ENCODE results near the gene SNTG2. TPM values are rescaled to one million over a fixed set of nuclear protein-coding genes. Genes with fewer than 3 reads are reported as not detected.

Gene SNTG2
- total RNA-seq, 4 donors from 2014 or later = 0.99 to 3.9 (median 2.3) TPM

DNA sequence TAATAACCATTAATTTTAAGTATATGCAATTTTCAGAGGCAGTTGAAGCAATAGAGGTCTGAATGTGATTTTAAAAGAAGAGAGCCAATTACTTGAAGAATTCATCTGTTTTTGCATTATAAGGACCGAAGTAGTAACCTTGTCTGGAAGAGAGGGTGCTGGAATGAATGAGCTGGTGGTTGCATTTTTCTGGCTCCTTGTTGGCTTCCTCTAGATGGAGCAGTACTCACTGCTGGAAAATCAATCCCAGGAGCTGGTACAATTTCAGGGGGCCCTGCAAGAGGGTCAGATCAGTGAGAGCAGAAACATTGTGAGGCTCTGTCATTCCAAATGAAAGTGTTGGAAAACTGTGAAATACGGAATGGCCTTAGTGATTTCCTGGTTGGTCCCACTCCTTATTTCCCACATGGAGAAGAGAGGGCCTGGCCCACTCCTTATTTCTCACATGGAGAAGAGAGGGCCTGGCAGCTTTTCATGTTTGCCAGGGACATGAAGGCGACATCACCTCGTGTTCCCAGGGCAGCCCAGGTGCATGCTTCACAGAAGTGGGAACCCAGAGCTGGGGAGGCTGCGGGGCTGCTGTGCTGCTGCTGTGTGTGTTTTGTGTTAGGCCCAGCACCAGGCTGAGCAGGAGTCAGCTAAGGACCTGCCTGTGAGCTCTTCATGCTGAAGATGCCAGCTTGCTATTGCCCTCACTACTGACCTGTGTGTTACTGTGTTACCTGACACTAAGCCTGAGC, 197.4 kb downstream of the SNTG2 start:
- DNase-seq (ENCODE audit: low spot score in 2 of 2) = no peak
- 58% methylated on average over 5 of the region's 5 CpGs for WGBS
- no peaks in the 10 kb centered on the region for H3K4me1 ChIP-seq
- no peak for TF ChIP-seq POLR2A (IDR thresholded peaks at IDR 0.05)
- no peak for TF ChIP-seq CTCF (IDR thresholded peaks at IDR 0.05)
- TF ChIP-seq EP300 (IDR thresholded peaks at IDR 0.05) = no peak
- TF ChIP-seq POLR2AphosphoS5 (IDR thresholded peaks at IDR 0.05) = no peak
- H3K36me3 ChIP-seq = no peaks in the 10 kb centered on the region
- H3K9me3 ChIP-seq = no peaks in the 10 kb centered on the region
- H3K4me3 ChIP-seq = no peak overlapping the region
- H3K27ac ChIP-seq = no peak overlapping the region
- H3K27me3 ChIP-seq = no peaks in the 10 kb centered on the region

- WGBS = 75% methylated on average over 13 of the region's 13 CpGs
- Histone ChIP-seq H3K27me3 (no peaks in the 10 kb centered on the region), H3K27ac (no peak overlapping the region), H3K9me3 (no peaks in the 10 kb centered on the region), H3K4me3 (no peak overlapping the region), H3K36me3 (no peaks in the 10 kb centered on the region), H3K4me1 (peaks cover 8% of the 10 kb centered on the region)
- DNase-seq (ENCODE audit: low spot score in 2 of 2) = no peak
- no peak for TF ChIP-seq CTCF (IDR thresholded peaks at IDR 0.05)
- TF ChIP-seq POLR2AphosphoS5 (IDR thresholded peaks at IDR 0.05) = no peak
- no peak for TF ChIP-seq POLR2A (IDR thresholded peaks at IDR 0.05)
- no peak for TF ChIP-seq EP300 (IDR thresholded peaks at IDR 0.05)
Measured at GRCh38 chr2:1150724-1151511, 200.3 kb downstream of the SNTG2 start.

DNA sequence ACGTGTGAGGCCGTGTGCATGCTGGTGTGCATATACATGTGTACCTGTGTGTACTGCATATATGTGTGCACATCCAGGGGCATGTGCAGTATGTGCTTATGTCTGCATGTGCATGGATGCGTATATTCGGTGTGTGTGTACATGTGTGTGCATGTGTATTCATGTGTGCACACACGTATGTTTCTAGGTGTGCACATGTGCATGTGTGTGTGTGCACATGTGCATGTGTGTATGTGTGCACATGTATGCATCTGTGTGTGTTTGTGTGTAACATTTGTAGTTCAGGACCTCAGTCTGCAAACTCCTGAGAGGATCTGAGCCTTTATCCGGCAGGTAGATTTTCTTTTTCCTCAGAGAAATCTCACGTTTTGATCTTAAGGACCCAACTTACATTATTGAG, 201.7 kb downstream of the SNTG2 start:
- H3K4me1 ChIP-seq = peaks cover 8% of the 10 kb centered on the region
- no peaks in the 10 kb centered on the region for H3K9me3 ChIP-seq
- TF ChIP-seq POLR2AphosphoS5 (IDR thresholded peaks at IDR 0.05) (no peak), POLR2A (IDR thresholded peaks at IDR 0.05) (no peak), CTCF (IDR thresholded peaks at IDR 0.05) (no peak), EP300 (IDR thresholded peaks at IDR 0.05) (no peak)
- no peak overlapping the region for H3K4me3 ChIP-seq
- H3K27ac ChIP-seq = no peak overlapping the region
- H3K27me3 ChIP-seq = no peaks in the 10 kb centered on the region
- H3K36me3 ChIP-seq = no peaks in the 10 kb centered on the region
- no peak for DNase-seq (ENCODE audit: low spot score in 2 of 2)
- WGBS = 86% methylated on average over 7 of the region's 7 CpGs

DNA sequence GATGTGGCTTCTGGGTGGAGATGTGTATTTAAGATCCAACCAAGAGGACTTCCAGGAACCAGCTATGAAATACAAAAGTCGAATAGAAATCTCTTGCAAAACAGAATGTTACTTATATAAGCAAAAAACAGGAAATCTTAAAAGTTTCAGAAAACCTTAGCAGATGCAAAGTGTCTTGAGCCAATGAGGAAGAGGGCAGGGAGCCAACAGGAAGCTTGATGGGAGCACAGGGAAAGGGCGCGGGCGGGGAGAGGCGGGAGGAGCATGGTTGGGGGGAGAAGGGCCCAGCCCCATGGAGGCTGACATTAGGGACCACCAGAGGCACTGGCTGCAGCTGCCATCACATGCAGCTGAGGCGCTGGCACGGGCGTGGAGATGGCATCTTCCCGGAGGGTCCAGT, 203.3 kb downstream of the SNTG2 start:
- no peak for DNase-seq (ENCODE audit: low spot score in 2 of 2)
- H3K27ac ChIP-seq = no peak overlapping the region
- no peaks in the 10 kb centered on the region for H3K27me3 ChIP-seq
- H3K4me1 ChIP-seq = peaks cover 8% of the 10 kb centered on the region
- no peak overlapping the region for H3K4me3 ChIP-seq
- no peaks in the 10 kb centered on the region for H3K36me3 ChIP-seq
- WGBS = 37% methylated on average over 9 of the region's 9 CpGs
- TF ChIP-seq EP300 (IDR thresholded peaks at IDR 0.05) = no peak
- H3K9me3 ChIP-seq = no peaks in the 10 kb centered on the region

GRCh38 chr2:1154710-1155594, 204.3 kb downstream of the SNTG2 start:
- Histone ChIP-seq H3K27me3 (no peaks in the 10 kb centered on the region), H3K4me1 (peaks cover 8% of the 10 kb centered on the region), H3K36me3 (no peaks in the 10 kb centered on the region), H3K9me3 (no peaks in the 10 kb centered on the region), H3K4me3 (no peak overlapping the region), H3K27ac (no peak overlapping the region)
- 85% methylated on average over 4 of the region's 4 CpGs for WGBS
- no peak for DNase-seq (ENCODE audit: low spot score in 2 of 2)
- TF ChIP-seq EP300 (IDR thresholded peaks at IDR 0.05) (no peak), POLR2A (IDR thresholded peaks at IDR 0.05) (no peak)
